ENCODE data around the gene CYP2S1. TPM values are rescaled to one million over a fixed set of nuclear protein-coding genes. Genes with fewer than 3 reads are reported as not detected.

The CYP2S1 gene
- total and polyA plus RNA-seq, 2 donors = 0.99 to 4.3 TPM

DNA sequence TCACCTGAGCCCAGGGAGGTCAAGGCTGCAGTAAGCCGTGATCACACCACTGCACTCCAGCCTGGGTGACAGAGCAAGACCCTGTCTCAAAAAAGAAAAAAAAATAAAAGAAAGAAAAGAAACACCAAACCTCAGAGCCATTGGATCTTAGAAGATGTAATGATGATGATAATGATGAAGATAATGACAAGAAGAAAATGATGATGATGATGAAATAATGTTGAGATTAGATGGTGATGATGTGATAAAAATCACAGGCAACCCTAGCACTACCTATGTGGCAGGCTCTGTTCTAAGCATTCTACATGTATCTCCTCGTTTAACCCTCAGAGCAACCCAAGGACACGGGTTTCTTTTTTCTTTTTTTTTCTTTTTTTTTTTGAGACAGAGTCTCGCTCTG, 51.1 kb downstream of the CYP2S1 start:
- WGBS = 95% methylated on average over 4 of the region's 4 CpGs
- no peaks in the 10 kb centered on the region for H3K9me3 ChIP-seq (ENCODE audit: control insufficient read depth in 2 of 2, insufficient read depth in 1 of 2, low read length in 1 of 2)
- H3K27me3 ChIP-seq (ENCODE audit: control insufficient read depth in 2 of 2, insufficient read depth in 1 of 2, low read length in 1 of 2) = no peaks in the 10 kb centered on the region
- no peak overlapping the region for H3K27ac ChIP-seq (ENCODE audit: low read depth in 1 of 2, low read length in 1 of 2)
- no peak overlapping the region for H3K4me3 ChIP-seq (ENCODE audit: low read length in 2 of 2)
- peaks cover 0 to 2% of the 10 kb centered on the region in 2 donors for H3K36me3 ChIP-seq (ENCODE audit: control insufficient read depth in 2 of 2, insufficient read depth in 2 of 2, low read length in 1 of 2)
- no peaks in the 10 kb centered on the region for H3K4me1 ChIP-seq (ENCODE audit: control insufficient read depth in 2 of 2, insufficient read depth in 2 of 2, low read length in 2 of 2)
- no peak for DNase-seq (ENCODE audit: low read depth in 6 of 9, low spot score in 9 of 9)

DNA sequence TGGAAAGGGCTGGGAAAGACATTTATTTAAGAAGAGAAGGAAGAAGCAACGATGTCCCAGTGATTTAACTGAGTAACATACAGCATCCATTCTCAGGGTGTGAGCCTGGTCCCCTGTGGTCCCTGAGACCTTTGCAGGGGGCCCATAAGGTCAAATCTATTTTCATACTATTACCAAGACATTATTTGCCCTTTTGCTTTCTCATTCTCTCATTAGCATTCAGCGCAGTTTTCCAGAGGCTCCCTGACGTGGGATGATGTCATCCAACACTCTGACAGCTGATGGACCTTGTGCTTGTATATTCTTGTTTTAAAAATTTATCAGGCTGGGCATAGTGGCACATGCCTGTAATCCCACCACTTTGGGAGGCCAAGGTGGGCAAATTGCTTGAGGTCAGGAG, 52.8 kb downstream of the CYP2S1 start:
- no peak overlapping the region for H3K27ac ChIP-seq (ENCODE audit: low read depth in 1 of 2, low read length in 1 of 2)
- H3K36me3 ChIP-seq (ENCODE audit: control insufficient read depth in 2 of 2, insufficient read depth in 2 of 2, low read length in 1 of 2) = peaks cover 0 to 2% of the 10 kb centered on the region in 2 donors
- no peaks in the 10 kb centered on the region for H3K27me3 ChIP-seq (ENCODE audit: control insufficient read depth in 2 of 2, insufficient read depth in 1 of 2, low read length in 1 of 2)
- H3K4me3 ChIP-seq (ENCODE audit: low read length in 2 of 2) = no peak overlapping the region
- H3K9me3 ChIP-seq (ENCODE audit: control insufficient read depth in 2 of 2, insufficient read depth in 1 of 2, low read length in 1 of 2) = no peaks in the 10 kb centered on the region
- 94% methylated on average over 3 of the region's 3 CpGs for WGBS
- no peak for DNase-seq (ENCODE audit: low read depth in 6 of 9, low spot score in 9 of 9)
- H3K4me1 ChIP-seq (ENCODE audit: control insufficient read depth in 2 of 2, insufficient read depth in 2 of 2, low read length in 2 of 2) = no peaks in the 10 kb centered on the region

DNA sequence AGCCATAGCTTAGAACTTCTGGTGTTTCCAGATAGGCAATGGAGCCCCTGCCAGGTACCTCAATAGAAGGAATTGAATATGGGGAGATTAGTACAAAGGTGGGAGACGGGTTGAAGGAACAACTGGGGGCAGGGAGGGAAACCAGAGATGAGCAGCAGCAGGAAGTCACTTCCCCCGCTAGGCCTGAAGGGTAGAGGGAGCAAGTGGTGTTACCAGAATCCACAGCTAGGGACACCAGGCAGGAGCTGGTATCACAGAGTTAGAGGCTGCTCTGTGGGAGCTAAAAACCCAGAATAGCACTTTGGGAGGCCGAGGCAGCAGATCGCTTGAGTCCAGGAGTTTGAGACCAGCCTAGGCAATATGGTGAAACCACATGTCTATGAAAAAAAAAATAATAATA, 55.9 kb downstream of the CYP2S1 start:
- Histone ChIP-seq H3K27ac (ENCODE audit: low read depth in 1 of 2, low read length in 1 of 2) (no peak overlapping the region), H3K4me3 (ENCODE audit: low read length in 2 of 2) (no peak overlapping the region), H3K36me3 (ENCODE audit: control insufficient read depth in 2 of 2, insufficient read depth in 2 of 2, low read length in 1 of 2) (no peaks in the 10 kb centered on the region), H3K9me3 (ENCODE audit: control insufficient read depth in 2 of 2, insufficient read depth in 1 of 2, low read length in 1 of 2) (no peaks in the 10 kb centered on the region), H3K27me3 (ENCODE audit: control insufficient read depth in 2 of 2, insufficient read depth in 1 of 2, low read length in 1 of 2) (peaks cover 0 to 5% of the 10 kb centered on the region in 2 donors), H3K4me1 (ENCODE audit: control insufficient read depth in 2 of 2, insufficient read depth in 2 of 2, low read length in 2 of 2) (no peaks in the 10 kb centered on the region)
- no peak for DNase-seq (ENCODE audit: low read depth in 6 of 9, low spot score in 9 of 9)
- 85% methylated on average over 4 of the region's 4 CpGs for WGBS

DNA sequence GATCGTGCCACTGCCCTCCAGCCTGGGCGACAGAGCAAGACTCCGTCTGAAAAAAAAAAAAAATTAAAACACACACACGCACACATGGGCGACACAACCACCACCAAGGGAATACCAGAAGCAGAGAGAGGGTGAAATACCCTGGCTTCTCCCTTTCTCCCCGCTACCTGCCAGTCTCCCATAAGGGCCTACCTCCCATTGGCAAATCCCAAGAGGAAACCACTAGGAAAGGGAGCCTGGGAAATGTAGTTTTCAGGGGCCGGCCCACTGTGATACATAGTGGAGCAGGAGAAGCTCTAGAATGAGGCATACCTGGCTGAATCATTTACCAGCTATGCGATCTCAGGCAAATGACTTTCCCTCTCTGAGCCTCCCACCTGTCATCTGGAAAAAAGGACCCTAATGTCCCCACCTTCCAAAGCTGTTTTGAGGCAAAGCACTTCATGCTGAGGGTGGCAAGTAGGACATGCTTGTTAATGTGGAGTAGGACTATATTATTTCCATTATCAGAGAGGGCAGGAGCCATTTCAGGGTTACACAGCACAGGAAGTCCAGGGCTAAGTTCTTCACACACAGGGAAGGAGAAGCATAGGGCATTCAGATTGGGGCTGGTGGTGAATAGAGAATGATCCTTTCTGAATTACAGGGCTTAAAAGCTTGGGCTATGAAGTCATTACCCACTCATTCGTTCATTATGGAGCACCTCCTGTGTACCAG, 56.8 kb downstream of the CYP2S1 start:
- 91% methylated on average over 9 of the region's 9 CpGs for whole genome bisulfite sequencing
- no peaks in the 10 kb centered on the region for H3K36me3 ChIP-seq (ENCODE audit: control insufficient read depth in 2 of 2, insufficient read depth in 2 of 2, low read length in 1 of 2)

DNA sequence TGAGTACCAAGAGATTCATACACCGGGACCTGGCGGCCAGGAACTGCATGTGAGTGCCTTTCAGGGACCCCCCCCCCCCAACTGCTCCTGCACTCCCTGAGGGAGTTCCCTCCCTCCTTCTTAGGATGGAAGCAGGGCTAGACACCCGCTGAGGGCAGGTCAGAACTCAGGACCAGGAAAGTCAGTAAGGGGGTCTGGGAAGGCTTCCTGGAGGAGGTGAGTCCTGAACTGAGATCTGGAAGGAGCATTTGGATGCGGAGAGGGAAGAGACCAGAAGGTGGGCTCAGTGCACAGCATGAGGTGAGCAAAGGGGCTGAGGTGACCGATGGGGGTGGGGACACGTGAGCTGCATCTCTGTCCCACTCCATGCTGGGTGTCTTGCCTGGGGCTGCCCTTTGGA, 60.6 kb downstream of the CYP2S1 start:
- Histone ChIP-seq H3K9me3 (ENCODE audit: control insufficient read depth in 2 of 2, insufficient read depth in 1 of 2, low read length in 1 of 2) (no peaks in the 10 kb centered on the region), H3K27me3 (ENCODE audit: control insufficient read depth in 2 of 2, insufficient read depth in 1 of 2, low read length in 1 of 2) (peaks cover 0 to 5% of the 10 kb centered on the region in 2 donors), H3K27ac (ENCODE audit: low read depth in 1 of 2, low read length in 1 of 2) (no peak overlapping the region), H3K4me3 (ENCODE audit: low read length in 2 of 2) (no peak overlapping the region), H3K4me1 (ENCODE audit: control insufficient read depth in 2 of 2, insufficient read depth in 2 of 2, low read length in 2 of 2) (no peaks in the 10 kb centered on the region), H3K36me3 (ENCODE audit: control insufficient read depth in 2 of 2, insufficient read depth in 2 of 2, low read length in 1 of 2) (no peaks in the 10 kb centered on the region)
- 97% methylated on average over 6 of the region's 6 CpGs for WGBS
- DNase-seq (ENCODE audit: low read depth in 6 of 9, low spot score in 9 of 9) = no peak

More for the DNA sequence above, 56.8 kb downstream of the CYP2S1 start:
- no peak for DNase-seq (ENCODE audit: low read depth in 6 of 9, low spot score in 9 of 9)
- Histone ChIP-seq H3K27me3 (ENCODE audit: control insufficient read depth in 2 of 2, insufficient read depth in 1 of 2, low read length in 1 of 2) (peaks cover 0 to 5% of the 10 kb centered on the region in 2 donors), H3K27ac (ENCODE audit: low read depth in 1 of 2, low read length in 1 of 2) (no peak overlapping the region), H3K9me3 (ENCODE audit: control insufficient read depth in 2 of 2, insufficient read depth in 1 of 2, low read length in 1 of 2) (no peaks in the 10 kb centered on the region), H3K4me3 (ENCODE audit: low read length in 2 of 2) (no peak overlapping the region), H3K4me1 (ENCODE audit: control insufficient read depth in 2 of 2, insufficient read depth in 2 of 2, low read length in 2 of 2) (no peaks in the 10 kb centered on the region)

DNA sequence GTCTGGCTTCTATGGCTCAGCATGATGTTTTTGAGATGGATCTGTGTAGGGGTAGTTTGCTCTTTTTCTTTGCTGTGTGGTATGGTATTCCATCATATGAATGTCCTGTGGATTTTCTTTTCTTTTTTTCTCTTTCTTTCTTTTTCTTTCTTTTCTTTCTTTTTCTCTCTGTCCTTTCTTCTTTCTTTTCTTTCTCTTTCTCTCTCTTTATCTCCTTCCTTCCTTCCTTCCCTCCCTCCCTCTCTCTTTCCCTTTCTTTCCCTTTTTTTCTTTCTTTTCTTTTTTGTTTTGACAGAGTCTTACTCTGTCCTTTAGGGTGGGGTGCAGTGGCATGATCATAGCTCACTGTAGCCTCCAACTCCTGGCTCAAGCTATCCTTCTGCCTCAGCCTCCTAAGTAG, 62.2 kb downstream of the CYP2S1 start:
- no peaks in the 10 kb centered on the region for H3K9me3 ChIP-seq (ENCODE audit: control insufficient read depth in 2 of 2, insufficient read depth in 1 of 2, low read length in 1 of 2)
- no peaks in the 10 kb centered on the region for H3K36me3 ChIP-seq (ENCODE audit: control insufficient read depth in 2 of 2, insufficient read depth in 2 of 2, low read length in 1 of 2)

More for the DNA sequence above, 62.2 kb downstream of the CYP2S1 start:
- no peak overlapping the region for H3K4me3 ChIP-seq (ENCODE audit: low read length in 2 of 2)
- H3K27ac ChIP-seq (ENCODE audit: low read depth in 1 of 2, low read length in 1 of 2) = no peak overlapping the region
- H3K27me3 ChIP-seq (ENCODE audit: control insufficient read depth in 2 of 2, insufficient read depth in 1 of 2, low read length in 1 of 2) = peaks cover 0 to 5% of the 10 kb centered on the region in 2 donors
- no peak for DNase-seq (ENCODE audit: low read depth in 6 of 9, low spot score in 9 of 9)
- no peaks in the 10 kb centered on the region for H3K4me1 ChIP-seq (ENCODE audit: control insufficient read depth in 2 of 2, insufficient read depth in 2 of 2, low read length in 2 of 2)

Other genes with a start within 250 kb of the CYP2S1 start
- gene CYP2B6, start 201.9 kb upstream of the CYP2S1 start, total RNA-seq = not detected
- 0.02 TPM for gene CYP2B6, start 201.9 kb upstream of the CYP2S1 start, polyA plus RNA-seq
- not detected for gene CYP2A13, start 104.8 kb upstream of the CYP2S1 start, total RNA-seq
- gene CYP2A13, start 104.8 kb upstream of the CYP2S1 start, polyA plus RNA-seq = 0.05 TPM
- gene CYP2F1, start 78.8 kb upstream of the CYP2S1 start, total RNA-seq = not detected
- gene CYP2F1, start 78.8 kb upstream of the CYP2S1 start, polyA plus RNA-seq = 0.07 TPM
- 11.9 TPM for gene AXL, start 26.0 kb downstream of the CYP2S1 start, total RNA-seq
- 9.5 TPM for gene AXL, start 26.0 kb downstream of the CYP2S1 start, polyA plus RNA-seq
- gene HNRNPUL1, start 71.2 kb downstream of the CYP2S1 start, total RNA-seq = 67.9 TPM
- 98.7 TPM for gene HNRNPUL1, start 71.2 kb downstream of the CYP2S1 start, polyA plus RNA-seq
- gene CCDC97, start 117.0 kb downstream of the CYP2S1 start, total RNA-seq = 10.8 TPM
- gene CCDC97, start 117.0 kb downstream of the CYP2S1 start, polyA plus RNA-seq = 15.4 TPM
- gene TGFB1, start 160.7 kb downstream of the CYP2S1 start, total RNA-seq = 5.0 TPM
- 24.8 TPM for gene TGFB1, start 160.7 kb downstream of the CYP2S1 start, polyA plus RNA-seq
- gene B9D2, start 170.9 kb downstream of the CYP2S1 start, total RNA-seq = 9.3 TPM
- gene B9D2, start 170.9 kb downstream of the CYP2S1 start, polyA plus RNA-seq = 9.0 TPM
- gene TMEM91, start 183.3 kb downstream of the CYP2S1 start, total RNA-seq = 4.5 TPM
- 30.8 TPM for gene TMEM91, start 183.3 kb downstream of the CYP2S1 start, polyA plus RNA-seq
- gene EXOSC5, start 204.1 kb downstream of the CYP2S1 start, total RNA-seq = 20.2 TPM
- gene EXOSC5, start 204.1 kb downstream of the CYP2S1 start, polyA plus RNA-seq = 20.3 TPM
- gene BCKDHA, start 204.6 kb downstream of the CYP2S1 start, total RNA-seq = 28.8 TPM
- gene BCKDHA, start 204.6 kb downstream of the CYP2S1 start, polyA plus RNA-seq = 37.7 TPM
- 0.94 TPM for gene B3GNT8, start 234.2 kb downstream of the CYP2S1 start, total RNA-seq
- 4.1 TPM for gene B3GNT8, start 234.2 kb downstream of the CYP2S1 start, polyA plus RNA-seq
- 28.2 TPM for gene DMAC2, start 246.7 kb downstream of the CYP2S1 start, total RNA-seq
- gene DMAC2, start 246.7 kb downstream of the CYP2S1 start, polyA plus RNA-seq = 29.3 TPM
- not detected for gene ERICH4, start 249.9 kb downstream of the CYP2S1 start, total RNA-seq
- gene ERICH4, start 249.9 kb downstream of the CYP2S1 start, polyA plus RNA-seq = 0.05 TPM